22Rv1 (cell line): ENCODE data around the gene TMTC4.

Experiments
- CTCF ChIP-seq: fragments of 450-650 bp; IDR thresholded peaks from 2 replicates; pipeline ENCODE4 v1.5.1; 2017; ENCODE audit warnings: mild to moderate bottlenecking
- ZFX ChIP-seq: fragments of 450-650 bp; IDR thresholded peaks from 2 replicates; pipeline ENCODE4 v1.6.1; 2017; ENCODE audit warnings: antibody characterized with exemption, borderline replicate concordance

DNA sequence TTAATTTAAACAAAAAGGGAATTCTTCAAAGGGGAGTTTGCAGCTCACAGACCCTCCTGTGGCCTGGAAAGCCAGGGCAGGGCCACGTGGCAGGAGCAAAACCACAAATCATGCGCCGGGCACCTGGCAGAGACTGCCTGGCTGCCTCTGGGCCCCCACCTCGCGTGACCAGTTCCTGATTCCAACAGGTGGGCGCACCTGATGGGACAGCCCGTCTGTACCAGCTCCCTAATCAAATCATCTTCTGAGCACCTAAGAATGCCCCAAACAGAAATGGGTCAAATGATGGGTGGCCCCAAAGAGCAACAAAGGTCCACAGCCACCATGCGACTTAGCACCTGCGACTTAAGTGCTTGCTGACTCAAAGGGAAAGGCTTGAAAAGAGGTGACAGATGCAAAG lies 9.2 kb downstream of the TMTC4 start:
- TF ChIP-seq CTCF (no peak), ZFX (no peak)
